ENCODE measurements around the gene DDX31. TPM values are rescaled to one million over a fixed set of nuclear protein-coding genes. Genes with fewer than 3 reads are reported as not detected.

The DDX31 gene
- total and polyA plus RNA-seq, 9 of the 15 experiments (the other 6 are each of a cell fraction or from before 2014, with no cell fraction given) = 11.9 to 24.6 (median 22.2) TPM

DNA sequence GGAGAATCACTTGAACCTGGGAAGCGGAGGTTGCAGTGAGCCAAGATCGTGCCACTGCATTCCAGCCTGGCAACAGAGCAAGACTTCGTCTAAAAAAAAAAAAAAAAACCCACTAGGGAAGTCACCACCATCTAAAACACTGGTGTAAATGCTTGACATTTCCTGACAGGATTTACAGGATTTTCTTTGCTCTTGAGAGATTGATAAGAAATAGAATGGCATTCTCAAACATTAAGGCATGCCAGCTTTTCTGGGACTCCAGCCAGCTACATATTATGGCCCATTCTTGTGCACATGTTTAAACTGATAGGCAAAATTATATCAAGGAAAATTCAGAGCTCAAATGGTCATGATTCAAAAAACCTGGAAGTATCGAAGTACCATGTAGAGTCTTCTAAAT is 29.2 kb upstream of the DDX31 start (continued):
- TF ChIP-seq, protein P1, sequence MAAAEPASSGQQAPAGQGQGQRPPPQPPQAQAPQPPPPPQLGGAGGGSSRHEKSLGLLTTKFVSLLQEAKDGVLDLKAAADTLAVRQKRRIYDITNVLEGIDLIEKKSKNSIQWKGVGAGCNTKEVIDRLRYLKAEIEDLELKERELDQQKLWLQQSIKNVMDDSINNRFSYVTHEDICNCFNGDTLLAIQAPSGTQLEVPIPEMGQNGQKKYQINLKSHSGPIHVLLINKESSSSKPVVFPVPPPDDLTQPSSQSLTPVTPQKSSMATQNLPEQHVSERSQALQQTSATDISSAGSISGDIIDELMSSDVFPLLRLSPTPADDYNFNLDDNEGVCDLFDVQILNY (CRISPR knock-in tag; IDR thresholded peaks at IDR 0.05) = no peak
- TF ChIP-seq LCOR (CRISPR knock-in tag; IDR thresholded peaks at IDR 0.05) = no peak

DNA sequence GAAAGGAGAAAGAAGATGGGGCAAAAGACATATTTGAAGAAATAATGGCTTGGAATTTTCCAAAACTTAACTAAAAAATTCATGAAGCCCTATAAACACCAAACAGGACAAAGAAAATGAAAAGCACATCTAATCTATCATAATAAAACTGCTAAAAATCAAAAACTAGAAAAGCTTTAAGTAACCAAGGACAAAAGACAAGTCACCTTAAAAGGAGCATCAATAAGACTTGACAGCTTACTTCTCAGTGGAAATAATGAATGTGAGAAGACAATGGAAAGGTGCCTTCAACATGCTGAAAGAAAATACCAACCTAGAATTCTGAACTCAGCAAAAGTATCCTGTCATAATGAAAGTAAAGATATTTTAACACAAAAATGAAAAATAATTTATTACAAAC is 27.4 kb upstream of the DDX31 start:
- H3K4me2 ChIP-seq (ENCODE audit: insufficient read depth, low read length) = no peak overlapping the region
- no peak overlapping the region for H2AFZ ChIP-seq (ENCODE audit: low read depth, low read length)
- no peak for DNase-seq (ENCODE audit: extremely low read depth in 1 of 4, low spot score in 3 of 4)
- intact Hi-C loops (cut with micrococcal nuclease) (loop anchor here (10.0 kb wide), 1 partner anchor 98 kb away; no protein-coding TSS in a partner anchor), in situ Hi-C loops (cut with MboI) (no loop called here)
- POLR2A ChIA-PET = interaction anchor here (0.7 to 1.6 kb wide), 2 partner anchors 9 to 466 kb away, joined by 3 to 4 read pairs; no protein-coding TSS in a partner anchor
- FAIRE-seq = no peak
- H3K36me3 ChIP-seq (ENCODE audit: control insufficient read depth, insufficient read depth, low read length) = no peaks in the 10 kb centered on the region
- H3K27ac ChIP-seq (ENCODE audit: extremely low read depth, low read depth, low read length) = no peak overlapping the region
- no peak for ATAC-seq
- CTCF ChIA-PET (ENCODE audit: low intra/inter-chr PET ratio) = no interaction called here
- H4K20me1 ChIP-seq (replicated peaks; ENCODE audit: control insufficient read depth, insufficient read depth, low read length) = no peaks in the 10 kb centered on the region
- no peak overlapping the region for H3K9ac ChIP-seq (ENCODE audit: insufficient read depth in 1 of 2, low read depth in 2 of 2, low read length in 2 of 2)
- H3K9me1 ChIP-seq (ENCODE audit: control insufficient read depth, insufficient read depth, low read length) = no peaks in the 10 kb centered on the region
- BruUV-seq (replicated peaks) = no TSS peak
- no peaks in the 10 kb centered on the region for H3K4me1 ChIP-seq (replicated peaks in 1 of 2; ENCODE audit: control insufficient read depth in 2 of 2, insufficient read depth in 2 of 2, low read length in 2 of 2)
- H3K27me3 ChIP-seq (ENCODE audit: control insufficient read depth in 2 of 2, insufficient read depth in 2 of 2, low read length in 2 of 2) = no peaks in the 10 kb centered on the region
- no peak overlapping the region for H3K4me3 ChIP-seq
- peaks cover 4% of the 10 kb centered on the region; the same call in 1 of the 2 replicates for H3K9me3 ChIP-seq (replicated peaks; ENCODE audit: control insufficient read depth, insufficient read depth, low read depth, low read length)
- H3K79me2 ChIP-seq (ENCODE audit: control insufficient read depth, insufficient read depth, low read length) = no peaks in the 10 kb centered on the region
- no peak for TF ChIP-seq ARID1B (IDR thresholded peaks at IDR 0.05)
- no peak for TF ChIP-seq ZFP1 (CRISPR knock-in tag; IDR thresholded peaks at IDR 0.05)
- TF ChIP-seq, protein P2, sequence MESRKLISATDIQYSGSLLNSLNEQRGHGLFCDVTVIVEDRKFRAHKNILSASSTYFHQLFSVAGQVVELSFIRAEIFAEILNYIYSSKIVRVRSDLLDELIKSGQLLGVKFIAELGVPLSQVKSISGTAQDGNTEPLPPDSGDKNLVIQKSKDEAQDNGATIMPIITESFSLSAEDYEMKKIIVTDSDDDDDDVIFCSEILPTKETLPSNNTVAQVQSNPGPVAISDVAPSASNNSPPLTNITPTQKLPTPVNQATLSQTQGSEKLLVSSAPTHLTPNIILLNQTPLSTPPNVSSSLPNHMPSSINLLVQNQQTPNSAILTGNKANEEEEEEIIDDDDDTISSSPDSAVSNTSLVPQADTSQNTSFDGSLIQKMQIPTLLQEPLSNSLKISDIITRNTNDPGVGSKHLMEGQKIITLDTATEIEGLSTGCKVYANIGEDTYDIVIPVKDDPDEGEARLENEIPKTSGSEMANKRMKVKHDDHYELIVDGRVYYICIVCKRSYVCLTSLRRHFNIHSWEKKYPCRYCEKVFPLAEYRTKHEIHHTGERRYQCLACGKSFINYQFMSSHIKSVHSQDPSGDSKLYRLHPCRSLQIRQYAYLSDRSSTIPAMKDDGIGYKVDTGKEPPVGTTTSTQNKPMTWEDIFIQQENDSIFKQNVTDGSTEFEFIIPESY (CRISPR knock-in tag; IDR thresholded peaks at IDR 0.05) = no peak
- TF ChIP-seq MYC (IDR thresholded peaks at IDR 0.05; ENCODE audit: low read depth, low read length) = no peak
- no peak for TF ChIP-seq MYC (CRISPR knock-in tag; IDR thresholded peaks at IDR 0.05; ENCODE audit: borderline replicate concordance, low read depth)
- no peak for TF ChIP-seq U2AF1 (optimal IDR thresholded peaks at IDR 0.05; ENCODE audit: low read depth, low read length)
- no peak for TF ChIP-seq SIRT6 (IDR thresholded peaks at IDR 0.05; ENCODE audit: low read depth, low read length)
- TF ChIP-seq XRCC3 (IDR thresholded peaks at IDR 0.05) = 0 out of 2 replicates have a peak, but pooled peaks have one; percentile 72
- TF ChIP-seq, protein P3, sequence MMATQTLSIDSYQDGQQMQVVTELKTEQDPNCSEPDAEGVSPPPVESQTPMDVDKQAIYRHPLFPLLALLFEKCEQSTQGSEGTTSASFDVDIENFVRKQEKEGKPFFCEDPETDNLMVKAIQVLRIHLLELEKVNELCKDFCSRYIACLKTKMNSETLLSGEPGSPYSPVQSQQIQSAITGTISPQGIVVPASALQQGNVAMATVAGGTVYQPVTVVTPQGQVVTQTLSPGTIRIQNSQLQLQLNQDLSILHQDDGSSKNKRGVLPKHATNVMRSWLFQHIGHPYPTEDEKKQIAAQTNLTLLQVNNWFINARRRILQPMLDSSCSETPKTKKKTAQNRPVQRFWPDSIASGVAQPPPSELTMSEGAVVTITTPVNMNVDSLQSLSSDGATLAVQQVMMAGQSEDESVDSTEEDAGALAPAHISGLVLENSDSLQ (IDR thresholded peaks at IDR 0.05) = peak; percentile 24; the same call in 1 of the 2 replicates
- no peak for TF ChIP-seq KDM1A (IDR thresholded peaks at IDR 0.05)
- no peak for TF ChIP-seq ZC3H4 (CRISPR knock-in tag; IDR thresholded peaks at IDR 0.05; ENCODE audit: borderline replicate concordance)
- TF ChIP-seq TRIM28 (IDR thresholded peaks at IDR 0.05) = peak; percentile 98
- TF ChIP-seq, protein P4, sequence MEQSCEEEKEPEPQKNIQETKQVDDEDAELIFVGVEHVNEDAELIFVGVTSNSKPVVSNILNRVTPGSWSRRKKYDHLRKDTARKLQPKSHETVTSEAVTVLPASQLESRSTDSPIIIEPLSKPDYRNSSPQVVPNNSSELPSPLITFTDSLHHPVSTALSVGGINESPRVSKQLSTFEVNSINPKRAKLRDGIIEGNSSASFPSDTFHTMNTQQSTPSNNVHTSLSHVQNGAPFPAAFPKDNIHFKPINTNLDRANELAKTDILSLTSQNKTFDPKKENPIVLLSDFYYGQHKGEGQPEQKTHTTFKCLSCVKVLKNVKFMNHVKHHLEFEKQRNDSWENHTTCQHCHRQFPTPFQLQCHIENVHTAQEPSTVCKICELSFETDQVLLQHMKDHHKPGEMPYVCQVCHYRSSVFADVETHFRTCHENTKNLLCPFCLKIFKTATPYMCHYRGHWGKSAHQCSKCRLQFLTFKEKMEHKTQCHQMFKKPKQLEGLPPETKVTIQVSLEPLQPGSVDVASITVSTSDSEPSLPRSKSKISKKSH (CRISPR knock-in tag; IDR thresholded peaks at IDR 0.05) = 0 out of 2 replicates have a peak, but pooled peaks have one; percentile 46
- no peak for TF ChIP-seq EZH2 (IDR thresholded peaks at IDR 0.05; ENCODE audit: borderline replicate concordance, low read depth, low read length)
- peak; percentile 41 to 79; a peak in 2 of 4 replicates for TF ChIP-seq TRIM24 (IDR thresholded peaks at IDR 0.05)
